Neural cell (in vitro differentiated cells): Measurements from ENCODE around the gene MPDU1. TPM values are rescaled to one million over a fixed set of nuclear protein-coding genes. Genes with fewer than 3 reads are reported as not detected.
"Not testable (repeated sequence)": the region's sequence is repeated elsewhere in the genome, so short reads cannot be mapped to it uniquely, and the experiment has no call there.

ENCODE experiments used
- H2AFZ ChIP-seq: fragments of 200-600, 300-800 bp; sonication (generic), shearing (Covaris generic); 2 replicates; pipeline ENCODE4 v1.6.0; 2014; ENCODE audit warnings: low read depth, mild to moderate bottlenecking, antibody characterized with exemption, low read length, moderate library complexity
- H3F3A ChIP-seq: fragments of 200-600 bp; shearing (Covaris generic); 2 replicates; pipeline ENCODE4 v1.6.1; 2016; ENCODE audit warnings: mild to moderate bottlenecking, moderate library complexity, mixed read lengths, antibody characterized with exemption, low read length; ENCODE audit not compliant: insufficient read depth, poor library complexity, severe bottlenecking
- H3K27ac ChIP-seq: fragments of 200-600, 300-800 bp; sonication (generic), shearing (Covaris generic); 2 replicates; pipeline ENCODE4 v1.5.1; 2014; ENCODE audit warnings: mild to moderate bottlenecking, low read length, moderate library complexity
- H3K27me3 ChIP-seq: fragments of 300-800, 200-600 bp; sonication (generic), shearing (Covaris generic); 2 replicates; pipeline ENCODE4 v1.6.0; 2014; ENCODE audit warnings: mild to moderate bottlenecking, low read depth, low read length, moderate library complexity; ENCODE audit not compliant: insufficient read depth
- H3K36me3 ChIP-seq: fragments of 300-800, 200-600 bp; sonication (generic), shearing (Covaris generic); 2 replicates; pipeline ENCODE4 v1.5.1; 2014; ENCODE audit warnings: mild to moderate bottlenecking, antibody characterized with exemption, low read length, moderate library complexity; ENCODE audit not compliant: insufficient read depth
- H3K4me2 ChIP-seq: fragments of 300-800, 200-600 bp; sonication (generic), shearing (Covaris generic); 2 replicates; pipeline ENCODE4 v1.6.0; 2014; ENCODE audit warnings: mild to moderate bottlenecking, low read length
- H3K4me3 ChIP-seq: fragments of 300-800, 200-600 bp; sonication (generic), shearing (Covaris generic); 2 replicates; pipeline ENCODE4 v1.5.1; 2014; ENCODE audit warnings: mild to moderate bottlenecking, low read length, moderate library complexity
- H3K79me2 ChIP-seq: fragments of 200-600 bp; shearing (Covaris generic); replicated peaks from 2 replicates; pipeline ENCODE4 v1.6.0; 2014; ENCODE audit warnings: mild to moderate bottlenecking, low read length, moderate library complexity; ENCODE audit not compliant: insufficient read depth
- H3K9ac ChIP-seq: fragments of 300-800, 200-600 bp; sonication (generic), shearing (Covaris generic); 2 replicates; pipeline ENCODE4 v1.6.1; 2016; ENCODE audit warnings: mild to moderate bottlenecking, low read length, mixed read lengths
- H3K9me2 ChIP-seq: fragments of 200-600 bp; shearing (Covaris generic); 2 replicates; pipeline ENCODE4 v1.6.1; 2016; ENCODE audit warnings: mild to moderate bottlenecking, low read length, mixed read lengths; ENCODE audit not compliant: insufficient read depth
- H3K9me3 ChIP-seq: fragments of 200-600, 300-800 bp; sonication (generic), shearing (Covaris generic); 2 replicates; pipeline ENCODE4 v1.6.1; 2016; ENCODE audit warnings: mild to moderate bottlenecking, mixed run types, low read length, moderate library complexity, mixed read lengths
- H4K20me1 ChIP-seq: fragments of 200-600 bp; shearing (Covaris generic); 2 replicates; pipeline ENCODE4 v1.6.1; 2016; ENCODE audit warnings: mild to moderate bottlenecking, mixed run types; ENCODE audit not compliant: insufficient read depth
- EP300 ChIP-seq: fragments of 450-650 bp; conservative IDR thresholded peaks from 2 replicates; pipeline ENCODE4 v1.6.1; 2014; ENCODE audit warnings: antibody characterized with exemption, mild to moderate bottlenecking, moderate library complexity; ENCODE audit not compliant: poor library complexity, severe bottlenecking
- EZH2 ChIP-seq: fragments of 200-600, 300-800 bp; shearing (Covaris generic), sonication (generic); IDR thresholded peaks from 2 replicates; pipeline ENCODE4 v1.6.1; 2014; ENCODE audit warnings: antibody characterized with exemption, low read length, borderline replicate concordance, mild to moderate bottlenecking; ENCODE audit not compliant: insufficient read depth, poor library complexity, severe bottlenecking
- MXI1 ChIP-seq: fragments of 450-650 bp; conservative IDR thresholded peaks from 2 replicates; pipeline ENCODE4 v1.6.1; 2014; ENCODE audit warnings: antibody characterized with exemption, mild to moderate bottlenecking; ENCODE audit not compliant: poor library complexity, severe bottlenecking
- POLR2AphosphoS5 ChIP-seq: IDR thresholded peaks from 2 replicates; pipeline ENCODE4 v1.6.1; 2012
- RAD21 ChIP-seq: fragments of 450-650 bp; conservative IDR thresholded peaks from 2 replicates; pipeline ENCODE4 v1.6.1; 2014; ENCODE audit warnings: antibody characterized with exemption, mild to moderate bottlenecking, moderate library complexity
- SMC3 ChIP-seq: fragments of 450-650 bp; conservative IDR thresholded peaks from 2 replicates; pipeline ENCODE4 v1.6.1; 2014; ENCODE audit warnings: antibody characterized with exemption, mild to moderate bottlenecking, moderate library complexity; ENCODE audit not compliant: poor library complexity
- TAF1 ChIP-seq: IDR thresholded peaks from 2 replicates; pipeline ENCODE4 v1.6.1; 2012; ENCODE audit warnings: low read depth
- polyA plus RNA-seq: library from polyadenylated mRNA; depleted of rRNA; stranded (reverse); fragments of >200 nt; gene quantifications from 2 replicates; pipeline ENCODE4 v1.2.3, GENCODE V29; 2014
- TF ChIP-seq, protein P1 (sequence below): fragments of 450-650 bp; IDR thresholded peaks from 2 replicates; pipeline ENCODE4 v1.5.1; 2014; ENCODE audit warnings: antibody characterized with exemption, mild to moderate bottlenecking, moderate library complexity; ENCODE audit not compliant: poor library complexity, severe bottlenecking
- TF ChIP-seq, protein P2 (sequence below): IDR thresholded peaks from 2 replicates; pipeline ENCODE4 v1.6.1; 2012; ENCODE audit warnings: borderline replicate concordance

Gene MPDU1
- polyA plus RNA-seq, 1 donor from 2014 or later: 110 TPM

DNA sequence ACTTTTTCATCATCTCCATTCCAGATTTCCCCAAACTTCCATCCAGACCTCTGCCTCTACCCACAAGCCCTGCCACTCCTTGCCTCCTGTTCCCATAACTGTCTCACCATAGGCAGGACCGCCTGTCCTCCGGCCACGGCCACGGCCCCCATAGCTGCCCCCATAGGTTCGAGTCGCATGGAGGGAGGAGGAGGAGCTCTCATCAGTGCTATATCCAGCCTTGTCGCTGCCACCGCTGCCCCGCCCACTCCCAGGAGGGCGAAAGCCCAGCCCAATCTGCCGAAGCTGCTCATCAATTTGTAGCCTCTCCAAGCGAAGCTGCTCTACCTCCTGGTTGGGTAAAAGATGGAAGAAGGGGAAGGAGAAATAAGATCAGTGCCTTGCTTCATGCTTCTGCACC, 9.6 kb downstream of the MPDU1 start:
- H3K27me3 ChIP-seq: no peaks in the 10 kb centered on the region
- no peaks in the 10 kb centered on the region for H4K20me1 ChIP-seq
- H3K4me3 ChIP-seq: no peak overlapping the region
- no peak overlapping the region for H3K9ac ChIP-seq
- no peaks in the 10 kb centered on the region for H3K9me2 ChIP-seq
- H3F3A ChIP-seq: no peaks in the 10 kb centered on the region
- peaks cover 7% of the 10 kb centered on the region for H3K36me3 ChIP-seq
- no peaks in the 10 kb centered on the region for H3K79me2 ChIP-seq
- TF ChIP-seq MXI1: no peak
- no peak for TF ChIP-seq POLR2AphosphoS5
- TF ChIP-seq, protein P1, sequence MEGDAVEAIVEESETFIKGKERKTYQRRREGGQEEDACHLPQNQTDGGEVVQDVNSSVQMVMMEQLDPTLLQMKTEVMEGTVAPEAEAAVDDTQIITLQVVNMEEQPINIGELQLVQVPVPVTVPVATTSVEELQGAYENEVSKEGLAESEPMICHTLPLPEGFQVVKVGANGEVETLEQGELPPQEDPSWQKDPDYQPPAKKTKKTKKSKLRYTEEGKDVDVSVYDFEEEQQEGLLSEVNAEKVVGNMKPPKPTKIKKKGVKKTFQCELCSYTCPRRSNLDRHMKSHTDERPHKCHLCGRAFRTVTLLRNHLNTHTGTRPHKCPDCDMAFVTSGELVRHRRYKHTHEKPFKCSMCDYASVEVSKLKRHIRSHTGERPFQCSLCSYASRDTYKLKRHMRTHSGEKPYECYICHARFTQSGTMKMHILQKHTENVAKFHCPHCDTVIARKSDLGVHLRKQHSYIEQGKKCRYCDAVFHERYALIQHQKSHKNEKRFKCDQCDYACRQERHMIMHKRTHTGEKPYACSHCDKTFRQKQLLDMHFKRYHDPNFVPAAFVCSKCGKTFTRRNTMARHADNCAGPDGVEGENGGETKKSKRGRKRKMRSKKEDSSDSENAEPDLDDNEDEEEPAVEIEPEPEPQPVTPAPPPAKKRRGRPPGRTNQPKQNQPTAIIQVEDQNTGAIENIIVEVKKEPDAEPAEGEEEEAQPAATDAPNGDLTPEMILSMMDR: no peak
- TF ChIP-seq, protein P2, sequence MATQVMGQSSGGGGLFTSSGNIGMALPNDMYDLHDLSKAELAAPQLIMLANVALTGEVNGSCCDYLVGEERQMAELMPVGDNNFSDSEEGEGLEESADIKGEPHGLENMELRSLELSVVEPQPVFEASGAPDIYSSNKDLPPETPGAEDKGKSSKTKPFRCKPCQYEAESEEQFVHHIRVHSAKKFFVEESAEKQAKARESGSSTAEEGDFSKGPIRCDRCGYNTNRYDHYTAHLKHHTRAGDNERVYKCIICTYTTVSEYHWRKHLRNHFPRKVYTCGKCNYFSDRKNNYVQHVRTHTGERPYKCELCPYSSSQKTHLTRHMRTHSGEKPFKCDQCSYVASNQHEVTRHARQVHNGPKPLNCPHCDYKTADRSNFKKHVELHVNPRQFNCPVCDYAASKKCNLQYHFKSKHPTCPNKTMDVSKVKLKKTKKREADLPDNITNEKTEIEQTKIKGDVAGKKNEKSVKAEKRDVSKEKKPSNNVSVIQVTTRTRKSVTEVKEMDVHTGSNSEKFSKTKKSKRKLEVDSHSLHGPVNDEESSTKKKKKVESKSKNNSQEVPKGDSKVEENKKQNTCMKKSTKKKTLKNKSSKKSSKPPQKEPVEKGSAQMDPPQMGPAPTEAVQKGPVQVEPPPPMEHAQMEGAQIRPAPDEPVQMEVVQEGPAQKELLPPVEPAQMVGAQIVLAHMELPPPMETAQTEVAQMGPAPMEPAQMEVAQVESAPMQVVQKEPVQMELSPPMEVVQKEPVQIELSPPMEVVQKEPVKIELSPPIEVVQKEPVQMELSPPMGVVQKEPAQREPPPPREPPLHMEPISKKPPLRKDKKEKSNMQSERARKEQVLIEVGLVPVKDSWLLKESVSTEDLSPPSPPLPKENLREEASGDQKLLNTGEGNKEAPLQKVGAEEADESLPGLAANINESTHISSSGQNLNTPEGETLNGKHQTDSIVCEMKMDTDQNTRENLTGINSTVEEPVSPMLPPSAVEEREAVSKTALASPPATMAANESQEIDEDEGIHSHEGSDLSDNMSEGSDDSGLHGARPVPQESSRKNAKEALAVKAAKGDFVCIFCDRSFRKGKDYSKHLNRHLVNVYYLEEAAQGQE: no peak
- TF ChIP-seq EP300: no peak
- TF ChIP-seq RAD21: no peak
- TF ChIP-seq EZH2: no peak
- no peak for TF ChIP-seq SMC3
- no peak for TF ChIP-seq TAF1
- no peak overlapping the region for H3K27ac ChIP-seq
- no peak overlapping the region for H3K4me2 ChIP-seq
- no peak overlapping the region for H2AFZ ChIP-seq
- H3K9me3 ChIP-seq: no peaks in the 10 kb centered on the region

DNA sequence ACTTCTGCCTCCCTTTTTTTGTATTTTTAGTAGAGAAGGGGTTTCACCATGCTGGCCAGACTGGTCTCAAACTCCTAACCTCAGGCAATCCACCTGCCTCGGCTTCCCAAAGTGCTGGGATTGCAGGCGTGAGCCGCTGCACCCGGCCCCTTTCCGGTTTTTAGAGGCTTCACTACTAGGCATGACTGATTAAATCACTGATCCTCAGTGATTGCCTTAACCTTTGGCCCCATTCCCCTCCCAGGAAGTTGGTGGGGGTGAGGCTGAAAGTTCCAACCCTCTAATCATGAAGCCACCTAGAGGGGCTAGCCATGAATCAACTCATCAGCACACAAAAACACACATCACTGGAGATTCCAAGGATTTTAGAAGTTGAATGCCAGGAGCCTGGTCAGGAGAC, 13.9 kb downstream of the MPDU1 start:
- H3K27me3 ChIP-seq, H3K9ac ChIP-seq, H3K27ac ChIP-seq, H3K9me2 ChIP-seq, H4K20me1 ChIP-seq, H3K4me2 ChIP-seq, H3K79me2 ChIP-seq, H3K9me3 ChIP-seq, H3K4me3 ChIP-seq, H3K36me3 ChIP-seq, H2AFZ ChIP-seq, H3F3A ChIP-seq: not testable (repeated sequence)

DNA sequence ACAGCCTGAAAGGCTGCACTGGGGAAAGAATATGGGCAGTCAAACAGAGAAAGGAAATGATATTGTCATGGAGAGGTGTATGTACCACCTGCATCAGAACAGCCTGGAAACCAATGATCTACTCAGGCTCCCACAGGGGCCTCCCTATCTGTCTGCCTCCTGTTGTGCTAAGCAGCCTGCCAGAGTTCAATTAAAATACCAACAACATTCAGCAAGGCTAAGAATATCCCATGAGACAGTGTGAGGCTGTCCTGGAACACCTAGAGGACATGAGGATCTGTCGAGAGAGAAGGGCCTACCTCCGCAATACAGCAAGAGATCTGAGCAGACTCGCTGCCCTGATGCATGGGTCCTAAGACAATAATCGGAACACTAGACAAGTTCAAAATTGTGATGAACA, 22.6 kb downstream of the MPDU1 start:
- H3K9me2 ChIP-seq: no peaks in the 10 kb centered on the region
- no peaks in the 10 kb centered on the region for H4K20me1 ChIP-seq
- H3K27ac ChIP-seq: no peak overlapping the region
- H3K36me3 ChIP-seq: no peaks in the 10 kb centered on the region
- no peak overlapping the region for H2AFZ ChIP-seq
- no peak overlapping the region for H3K4me3 ChIP-seq
- H3K27me3 ChIP-seq: no peaks in the 10 kb centered on the region
- H3K4me2 ChIP-seq: no peak overlapping the region
- no peak for TF ChIP-seq POLR2AphosphoS5
- TF ChIP-seq SMC3: no peak
- no peak for TF ChIP-seq TAF1
- TF ChIP-seq EZH2: no peak
- TF ChIP-seq MXI1: no peak
- TF ChIP-seq, protein P1: no peak
- no peak for TF ChIP-seq RAD21
- TF ChIP-seq, protein P2: no peak
- no peak for TF ChIP-seq EP300
- H3K79me2 ChIP-seq: peaks cover 33% of the 10 kb centered on the region
- H3K9ac ChIP-seq: no peak overlapping the region
- H3F3A ChIP-seq: no peaks in the 10 kb centered on the region
- H3K9me3 ChIP-seq: no peaks in the 10 kb centered on the region
